ENCODE data around the gene IFITM5.
"Not testable (repeated sequence)": the region's sequence is repeated elsewhere in the genome, so short reads cannot be mapped to it uniquely, and the experiment has no call there.

Gene IFITM5

DNA sequence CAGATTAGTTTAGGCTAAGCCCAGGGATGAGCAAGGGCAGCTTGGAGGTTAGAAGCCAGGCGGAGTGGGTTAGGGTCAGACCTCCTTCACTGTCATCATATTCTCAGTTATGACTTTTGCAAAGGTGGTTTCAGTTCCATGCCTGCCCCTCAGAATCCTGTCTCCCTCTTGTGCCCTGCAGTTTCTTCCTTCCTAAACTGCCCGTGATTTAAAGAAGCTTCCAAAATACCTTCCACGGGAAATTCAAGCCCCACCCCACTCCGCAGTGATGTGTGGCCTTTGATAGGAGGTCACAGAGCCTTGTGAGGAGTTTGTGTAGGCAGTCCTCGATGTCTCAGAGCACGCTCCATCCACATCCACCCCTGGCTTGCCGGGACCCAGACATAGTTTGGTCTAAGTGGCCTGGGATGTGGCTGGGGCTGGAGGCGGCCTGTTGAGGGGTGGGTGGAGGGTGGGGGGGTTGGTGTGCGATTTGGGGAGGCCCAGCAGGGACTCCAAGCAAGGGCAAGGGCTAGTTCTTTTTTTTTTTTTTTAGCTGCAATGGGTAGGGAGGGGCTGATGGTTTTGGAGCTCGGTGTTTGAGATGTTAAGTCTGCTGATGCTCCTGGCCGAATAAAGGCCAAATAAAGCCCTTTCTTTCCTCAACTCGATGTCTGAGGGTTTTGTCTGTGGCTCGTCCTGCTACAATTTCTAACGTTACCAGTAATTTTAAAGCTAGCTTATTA lies 12.9 kb upstream of the IFITM5 start:
- DNase-seq (ENCODE audit: low read depth) = no peak

DNA sequence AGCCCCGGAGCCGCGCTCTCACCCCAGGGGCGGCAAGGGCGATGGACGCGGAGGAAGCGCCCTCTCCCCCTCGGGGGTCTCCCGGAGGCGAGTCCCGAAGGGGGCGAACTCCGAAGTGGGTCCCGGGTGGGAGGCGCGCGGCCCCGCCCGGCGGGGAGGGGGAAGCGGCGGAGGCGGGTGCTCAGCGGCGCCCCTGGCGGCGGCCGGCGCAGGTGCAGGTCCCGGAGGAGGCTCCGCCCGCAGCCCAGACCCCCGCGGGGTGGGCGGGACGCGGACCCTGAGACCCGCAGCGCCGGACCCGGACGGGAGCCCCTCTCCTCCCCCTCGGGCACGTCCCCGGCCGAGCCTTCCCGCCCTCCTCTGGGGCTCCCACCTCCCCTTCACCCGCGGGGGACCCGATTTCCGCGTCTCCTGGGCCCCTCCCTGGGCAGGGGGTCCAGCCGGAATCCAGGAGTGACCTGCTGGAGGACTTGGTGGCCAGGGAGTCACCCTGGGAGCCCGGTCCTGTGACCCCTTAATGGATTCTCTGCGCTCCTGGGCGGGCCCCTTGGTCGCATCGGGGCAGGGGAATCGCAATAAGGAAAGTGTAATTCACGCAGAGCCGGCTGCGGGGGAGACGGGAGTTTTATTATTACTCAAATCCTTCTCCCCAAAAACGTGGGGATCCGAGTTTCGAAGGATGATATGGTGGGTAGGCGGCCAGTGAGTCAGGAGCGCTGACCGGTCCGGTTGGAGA lies 11.9 kb upstream of the IFITM5 start:
- DNase-seq (ENCODE audit: low read depth) = not testable (repeated sequence)

DNA sequence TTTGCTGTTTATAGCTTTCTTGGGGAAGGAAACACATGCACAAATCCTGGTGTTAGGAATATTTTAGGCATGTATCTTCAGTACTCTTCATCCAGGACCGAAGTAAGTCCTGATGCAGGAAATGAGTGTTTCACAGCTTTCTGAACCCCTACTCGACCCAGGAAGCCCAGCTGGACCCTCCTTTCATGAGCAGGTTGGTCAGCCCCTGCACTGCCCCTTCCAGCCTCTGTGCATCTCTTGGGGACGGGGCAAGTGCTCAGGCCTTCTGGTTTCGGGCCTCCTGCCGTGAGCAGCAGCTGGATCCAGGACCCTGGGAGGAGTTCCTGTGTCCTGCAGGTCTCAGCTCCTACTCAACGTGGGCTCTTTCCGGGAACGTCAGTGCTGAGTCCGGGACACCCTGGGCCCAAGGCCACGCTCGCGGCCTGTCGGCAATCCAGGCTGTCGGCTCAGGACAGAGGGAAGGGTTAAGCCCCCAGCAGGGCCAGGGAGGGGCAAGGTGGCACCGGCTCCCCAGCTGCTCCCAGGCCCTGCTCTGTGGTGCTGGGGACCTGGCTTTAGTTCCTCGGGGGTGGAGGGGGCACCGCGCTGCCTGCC lies 10.8 kb upstream of the IFITM5 start:
- DNase-seq (ENCODE audit: low read depth) = not testable (repeated sequence)

DNA sequence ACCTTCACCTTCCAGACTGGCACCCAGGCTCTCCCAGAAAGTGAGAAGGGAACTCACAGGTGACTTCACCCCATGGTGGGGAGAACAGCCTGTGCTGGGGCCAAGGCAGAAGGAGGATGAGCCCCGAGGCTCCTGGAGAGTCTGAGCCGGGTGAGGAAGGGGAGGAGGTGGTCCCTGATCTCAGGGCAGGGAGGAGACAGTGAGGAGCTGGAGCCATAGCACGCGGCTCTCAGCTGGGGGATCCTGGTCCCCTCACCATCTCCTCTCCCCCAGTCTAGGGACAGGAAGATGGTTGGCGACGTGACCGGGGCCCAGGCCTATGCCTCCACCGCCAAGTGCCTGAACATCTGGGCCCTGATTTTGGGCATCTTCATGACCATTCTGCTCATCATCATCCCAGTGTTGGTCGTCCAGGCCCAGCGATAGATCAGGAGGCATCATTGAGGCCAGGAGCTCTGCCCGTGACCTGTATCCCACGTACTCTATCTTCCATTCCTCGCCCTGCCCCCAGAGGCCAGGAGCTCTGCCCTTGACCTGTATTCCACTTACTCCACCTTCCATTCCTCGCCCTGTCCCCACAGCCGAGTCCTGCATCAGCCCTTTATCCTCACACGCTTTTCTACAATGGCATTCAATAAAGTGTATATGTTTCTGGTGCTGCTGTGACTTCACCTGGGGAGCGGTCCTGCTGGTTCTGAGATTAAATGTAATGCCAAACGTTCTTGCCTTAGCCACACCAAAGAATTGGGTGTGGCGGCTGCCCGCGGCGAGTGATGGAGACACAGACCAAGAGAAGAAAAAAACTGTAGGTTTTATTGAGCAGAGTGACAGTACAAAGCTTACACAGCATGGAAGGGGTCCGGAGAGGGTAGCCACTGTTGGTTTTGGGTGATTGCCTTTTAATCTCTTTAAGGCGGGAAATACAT lies 9.7 kb upstream of the IFITM5 start:
- DNase-seq (ENCODE audit: low read depth) = not testable (repeated sequence)

DNA sequence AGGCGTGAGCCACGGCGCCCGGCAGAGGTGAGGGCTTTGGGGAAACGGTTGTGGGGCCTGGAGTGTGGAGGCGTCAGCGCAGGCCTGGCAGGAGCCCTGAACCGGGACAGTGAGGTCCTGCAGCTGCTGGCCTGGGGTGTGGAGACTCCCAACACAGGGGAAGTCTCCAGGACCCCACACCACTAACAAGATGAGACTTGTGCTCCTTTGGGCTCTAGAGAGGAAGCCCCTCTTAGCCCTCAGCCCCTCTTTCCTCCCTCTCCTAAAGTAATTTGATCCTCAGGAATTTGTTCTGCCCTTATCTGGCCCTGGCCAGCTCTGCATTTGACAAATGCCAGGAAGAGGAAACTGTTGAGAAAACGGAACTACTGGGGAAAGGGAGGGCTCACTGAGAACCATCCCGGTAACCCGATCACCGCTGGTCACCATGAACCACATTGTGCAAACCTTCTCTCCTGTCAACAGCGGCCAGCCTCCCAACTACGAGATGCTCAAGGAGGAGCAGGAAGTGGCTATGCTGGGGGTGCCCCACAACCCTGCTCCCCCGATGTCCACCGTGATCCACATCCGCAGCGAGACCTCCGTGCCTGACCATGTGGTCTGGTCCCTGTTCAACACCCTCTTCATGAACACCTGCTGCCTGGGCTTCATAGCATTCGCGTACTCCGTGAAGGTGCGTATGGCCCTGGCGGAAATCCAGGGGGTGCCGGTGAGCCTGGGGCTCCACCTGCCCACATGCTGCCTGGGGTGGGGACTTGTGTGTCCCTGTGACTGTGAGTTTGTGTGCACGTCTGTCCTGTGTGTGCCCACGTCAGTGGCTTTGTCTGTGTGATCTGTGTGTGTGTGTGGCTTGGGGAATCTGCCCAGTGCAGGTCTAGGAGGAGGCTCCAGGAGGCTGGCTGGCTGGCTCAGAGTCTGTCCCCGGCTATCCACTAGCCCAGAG lies 8.7 kb upstream of the IFITM5 start, which contains the start of gene IFITM2:
Gene IFITM2, plus strand, starts transcription at position 51 of the 943 bp plus-strand sequence. Its CDS starts 377 bp downstream, at position 428.
- DNase-seq (ENCODE audit: low read depth) = peak; percentile 79

DNA sequence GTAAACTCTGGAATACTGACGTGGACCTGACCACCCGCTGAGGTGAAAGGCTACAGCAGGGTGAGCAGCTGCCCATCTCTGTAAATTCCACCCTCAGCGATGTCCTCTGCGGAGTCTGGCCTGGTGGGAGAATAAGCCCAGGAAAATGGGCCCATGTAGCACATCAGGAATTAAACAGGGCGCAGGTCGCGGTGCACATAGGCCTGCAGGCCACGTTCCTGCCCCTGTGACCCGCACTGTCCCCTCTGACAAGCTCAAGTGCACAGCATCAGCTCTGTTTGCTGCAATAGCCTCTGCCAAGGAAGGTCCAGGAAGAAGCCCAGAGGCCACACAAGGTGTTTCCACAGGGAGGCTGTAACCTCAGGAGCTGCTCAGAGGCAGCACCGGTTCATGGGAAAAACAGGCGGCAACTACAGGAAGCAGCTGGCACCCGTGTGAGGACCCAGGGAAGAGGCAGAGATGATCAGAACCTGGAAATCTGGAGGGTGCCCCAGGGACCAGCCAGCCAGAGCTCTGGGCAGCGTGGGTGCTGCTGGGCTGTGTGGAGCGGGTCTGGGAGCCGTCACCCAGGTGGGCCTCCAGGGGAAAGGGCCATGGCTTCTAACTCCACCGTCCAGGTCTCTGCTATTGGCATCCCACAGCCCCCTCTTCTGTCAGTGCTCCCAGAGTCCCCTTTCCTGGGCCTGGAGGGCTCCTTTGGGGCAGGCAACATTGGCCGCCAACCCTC lies 7.5 kb upstream of the IFITM5 start:
- no peak for DNase-seq (ENCODE audit: low read depth)

DNA sequence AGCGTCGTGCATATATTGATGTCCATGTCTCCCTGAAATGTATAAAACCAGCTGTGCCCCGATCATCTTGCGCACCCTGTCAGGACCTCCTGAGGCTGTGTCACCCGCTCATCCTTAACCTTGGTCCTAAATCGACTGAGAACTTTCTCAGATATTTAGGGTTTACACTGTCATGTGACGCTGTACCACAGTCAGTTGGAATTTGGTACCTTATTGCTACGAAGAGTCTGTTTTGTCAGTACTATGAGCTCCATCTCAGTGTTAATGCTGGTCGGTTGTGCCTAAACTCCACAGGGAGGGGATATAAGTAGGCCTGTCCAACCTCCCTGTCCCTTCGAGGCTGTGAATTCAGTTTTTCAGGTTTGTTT lies 6.5 kb upstream of the IFITM5 start:
- DNase-seq (ENCODE audit: low read depth) = no peak

DNA sequence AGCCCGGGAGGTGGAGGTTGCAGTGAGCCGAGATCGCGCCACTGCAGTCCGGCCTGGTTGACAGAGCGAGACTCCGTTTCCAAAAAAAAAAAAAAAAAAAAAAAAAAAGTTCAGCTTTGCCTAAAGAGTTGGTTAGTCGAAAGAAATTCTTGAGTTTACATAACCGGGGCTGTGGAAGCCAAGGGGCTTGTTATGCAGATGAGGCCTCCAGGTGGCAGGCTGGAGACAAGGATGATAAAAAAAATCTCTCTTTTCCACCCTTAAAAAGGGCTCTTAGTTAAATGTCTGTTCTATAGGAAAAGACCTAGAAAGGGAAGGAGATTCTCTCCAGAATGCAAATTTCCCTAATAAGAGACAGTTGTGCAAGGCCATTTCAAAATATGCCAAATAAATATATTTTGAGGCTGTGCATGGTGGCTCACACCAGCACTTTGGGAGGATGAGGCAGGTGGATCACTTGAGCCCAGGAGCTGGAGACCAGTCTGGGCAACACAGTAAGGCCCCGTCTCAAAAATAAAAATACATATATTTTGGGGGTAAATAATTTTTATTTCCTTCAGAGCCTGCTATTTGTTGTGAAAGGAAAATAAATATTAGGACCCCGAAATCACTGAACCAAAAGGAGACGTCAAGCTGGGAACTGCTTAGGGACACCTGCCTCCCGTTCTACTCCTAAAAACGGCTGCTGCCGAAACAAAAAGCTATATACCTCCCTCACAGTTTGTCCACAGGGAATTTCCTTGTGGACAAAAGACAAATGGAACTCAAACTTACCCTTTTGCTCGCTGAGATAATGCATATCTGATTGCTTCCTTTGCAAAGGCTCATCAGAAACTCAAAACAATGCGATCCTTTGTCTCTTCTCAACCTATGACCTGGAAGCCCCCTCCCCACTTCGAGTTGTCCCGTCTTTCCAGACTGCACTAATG lies 5.9 kb upstream of the IFITM5 start:
- peak; percentile 62 for DNase-seq (ENCODE audit: low read depth)

DNA sequence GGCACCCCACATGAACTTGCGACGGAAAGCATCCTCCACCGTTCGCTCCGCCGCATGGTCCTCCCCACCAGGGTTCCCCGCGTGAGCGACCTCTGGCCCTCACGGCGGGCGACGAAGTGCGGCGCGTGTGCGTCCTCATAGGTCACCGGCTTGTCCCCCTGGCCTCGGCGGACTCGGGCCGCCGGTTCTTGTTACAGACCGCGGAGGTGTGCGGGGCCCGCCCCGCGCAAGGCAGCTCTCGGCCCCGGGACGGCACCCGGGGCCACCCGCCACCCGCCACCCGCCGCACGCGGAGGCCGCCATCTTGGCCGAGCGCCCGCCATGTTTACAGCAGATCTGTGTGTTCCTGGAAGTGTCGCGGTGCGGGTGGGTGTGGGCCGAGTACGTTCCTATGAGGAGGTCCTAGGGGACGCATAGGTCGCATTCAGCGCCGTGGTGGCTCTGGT lies 4.8 kb upstream of the IFITM5 start:
- DNase-seq (ENCODE audit: low read depth) = no peak

DNA sequence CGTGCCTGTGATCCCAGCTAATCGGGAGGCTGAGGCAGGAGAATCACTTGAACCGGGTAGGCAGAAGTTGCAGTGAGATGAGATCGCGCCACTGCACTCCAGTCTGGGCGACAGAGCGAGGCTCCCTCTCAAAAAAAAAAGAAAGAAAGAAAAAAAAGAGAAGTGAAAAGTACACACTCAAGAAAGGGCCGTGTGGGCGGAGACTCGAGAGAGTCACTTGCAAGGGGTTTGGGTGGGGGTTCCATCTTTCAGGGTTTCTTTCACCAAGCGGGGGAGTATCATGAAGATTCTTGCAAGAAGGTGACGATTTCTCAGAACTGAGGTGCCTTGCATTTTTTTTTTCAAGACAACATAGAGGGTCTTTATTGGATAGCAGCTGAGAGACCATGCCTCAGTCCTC lies 4.0 kb upstream of the IFITM5 start:
- DNase-seq (ENCODE audit: low read depth) = no peak

DNA sequence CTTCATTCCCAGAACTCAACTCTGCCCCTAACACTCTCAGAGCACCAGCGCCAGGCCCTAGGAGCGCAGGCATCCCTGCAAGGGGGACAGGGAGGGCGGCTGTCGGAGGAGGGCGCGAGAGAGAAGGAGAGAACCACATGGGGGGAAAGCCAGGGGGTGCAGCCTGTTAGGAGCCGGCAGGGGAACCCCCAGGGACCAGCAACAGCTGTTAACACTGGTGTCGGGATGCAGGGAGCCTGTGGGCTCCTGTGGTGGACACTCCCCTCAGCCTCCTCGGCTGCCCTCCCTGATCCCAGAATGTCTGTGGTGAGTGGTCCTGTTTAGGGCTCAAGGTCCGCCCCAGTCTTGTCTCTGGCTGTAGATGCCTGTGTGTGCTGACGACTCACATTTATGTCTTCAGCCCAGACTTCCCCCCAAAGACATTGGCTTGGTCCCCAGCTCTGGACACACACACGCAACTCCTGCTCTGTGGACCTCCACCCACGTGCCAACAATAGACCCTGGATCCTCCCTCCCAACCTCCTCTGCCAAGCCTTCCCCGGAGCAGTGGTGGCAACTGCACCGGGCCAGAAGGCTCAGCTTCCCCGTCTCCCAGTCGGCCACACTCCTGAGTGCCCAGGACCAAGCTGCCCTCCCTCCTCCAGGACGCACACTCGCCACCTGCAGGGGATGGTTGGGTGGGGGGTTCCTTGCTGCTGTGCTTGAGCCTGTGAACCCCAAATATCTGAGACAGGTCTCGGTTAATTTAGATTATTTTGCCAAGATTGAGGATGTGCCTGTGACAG lies 817 bp upstream of the IFITM5 start:
- DNase-seq (ENCODE audit: low read depth) = no peak

DNA sequence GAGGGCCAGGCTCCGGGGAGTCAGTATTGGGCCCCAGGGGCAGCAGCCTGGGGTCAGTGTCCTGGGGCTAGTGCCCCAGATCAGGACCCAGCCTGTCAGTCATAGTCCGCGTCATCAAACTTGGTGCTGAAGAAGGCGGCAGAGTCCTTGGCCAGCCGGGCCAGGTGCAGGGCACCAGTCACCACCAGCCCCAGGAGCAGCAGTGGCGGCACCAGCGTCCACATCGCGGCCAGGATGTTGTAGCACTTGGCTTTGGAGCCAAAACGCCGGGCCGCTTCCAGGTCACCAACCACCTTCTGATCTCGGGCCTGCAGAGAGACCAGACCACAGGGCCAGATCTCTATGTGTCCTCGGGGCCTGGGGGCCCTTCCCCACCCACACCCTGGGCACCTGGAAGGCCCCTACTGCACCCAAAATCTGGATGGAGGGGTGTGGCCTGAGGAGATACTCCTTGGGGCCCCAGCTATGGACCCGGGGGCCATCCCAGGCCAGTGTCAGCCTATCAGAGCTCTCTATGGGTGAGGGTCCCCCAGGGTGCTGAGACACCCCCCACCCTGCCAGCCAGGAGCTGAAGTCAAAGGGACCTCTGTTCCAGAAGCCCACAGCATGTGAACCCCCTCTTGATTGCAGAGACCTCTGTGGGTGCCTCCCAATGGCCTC lies 790 bp downstream of the IFITM5 start:
- no peak for DNase-seq (ENCODE audit: low read depth)

DNA sequence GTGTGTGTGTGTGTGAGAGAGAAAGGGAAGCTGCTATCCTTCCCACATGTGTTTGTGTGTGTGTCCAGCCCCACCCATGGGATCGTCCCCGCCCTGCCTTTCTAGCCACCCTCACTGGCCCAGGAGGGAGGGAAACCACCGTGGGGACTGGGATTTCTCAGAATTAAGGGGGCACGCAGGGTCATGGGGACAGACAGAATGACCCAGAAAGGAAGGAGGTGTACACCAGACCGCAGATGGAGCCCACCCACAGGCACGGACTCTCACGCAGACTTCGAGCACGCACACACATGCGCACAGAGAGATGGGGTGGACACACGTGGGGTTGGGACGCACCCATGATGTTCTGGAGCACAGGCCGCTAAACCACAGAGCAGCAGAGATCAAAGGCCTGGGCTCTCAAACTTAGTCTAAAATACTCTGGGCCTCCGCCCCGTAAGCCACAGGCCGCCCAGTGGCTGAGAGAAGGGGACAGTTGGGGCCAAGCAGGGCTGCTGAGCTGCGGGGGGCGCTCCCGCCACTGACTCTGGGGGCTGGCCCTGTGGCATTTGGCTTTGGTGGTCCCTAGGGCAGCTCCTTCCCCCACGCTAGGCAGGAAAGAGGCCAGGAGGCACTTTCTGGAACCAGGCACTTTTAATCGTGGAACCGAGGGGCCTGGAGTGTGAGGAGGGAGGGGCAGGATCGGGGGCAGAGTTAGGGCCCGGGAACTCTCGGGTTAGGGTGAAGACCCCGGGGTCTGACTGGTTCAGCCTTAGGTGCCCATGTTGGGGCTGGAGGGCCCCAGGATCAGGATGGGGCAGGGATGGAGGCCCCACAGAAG lies 1.5 kb downstream of the IFITM5 start:
- no peak for DNase-seq (ENCODE audit: low read depth)

DNA sequence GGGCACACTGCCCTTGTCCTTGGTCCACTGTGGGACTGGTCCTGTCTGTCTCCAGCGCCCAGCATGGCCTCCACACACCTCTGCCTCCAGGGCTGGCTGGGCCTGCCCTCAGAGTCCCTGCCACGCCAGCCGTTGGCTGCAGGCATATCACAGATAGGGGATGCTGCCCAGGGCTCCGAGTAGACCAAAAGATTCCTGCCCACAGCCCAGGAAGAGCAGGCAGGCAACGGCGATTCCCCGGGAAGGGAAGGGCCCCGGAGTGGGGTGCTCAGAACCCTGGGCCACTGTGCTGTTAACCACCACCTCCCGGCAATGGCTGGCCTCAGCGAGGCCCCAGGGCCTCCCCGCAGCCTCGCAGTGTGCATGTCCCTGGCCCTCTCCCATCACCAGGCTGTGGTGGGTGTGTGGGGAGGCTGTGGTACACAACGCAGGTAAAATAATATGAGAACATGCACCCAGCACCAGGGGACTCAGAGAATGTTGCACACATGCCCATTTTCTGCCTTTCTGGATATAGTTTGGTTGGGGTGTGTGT lies 2.2 kb downstream of the IFITM5 start:
- no peak for DNase-seq (ENCODE audit: low read depth)

DNA sequence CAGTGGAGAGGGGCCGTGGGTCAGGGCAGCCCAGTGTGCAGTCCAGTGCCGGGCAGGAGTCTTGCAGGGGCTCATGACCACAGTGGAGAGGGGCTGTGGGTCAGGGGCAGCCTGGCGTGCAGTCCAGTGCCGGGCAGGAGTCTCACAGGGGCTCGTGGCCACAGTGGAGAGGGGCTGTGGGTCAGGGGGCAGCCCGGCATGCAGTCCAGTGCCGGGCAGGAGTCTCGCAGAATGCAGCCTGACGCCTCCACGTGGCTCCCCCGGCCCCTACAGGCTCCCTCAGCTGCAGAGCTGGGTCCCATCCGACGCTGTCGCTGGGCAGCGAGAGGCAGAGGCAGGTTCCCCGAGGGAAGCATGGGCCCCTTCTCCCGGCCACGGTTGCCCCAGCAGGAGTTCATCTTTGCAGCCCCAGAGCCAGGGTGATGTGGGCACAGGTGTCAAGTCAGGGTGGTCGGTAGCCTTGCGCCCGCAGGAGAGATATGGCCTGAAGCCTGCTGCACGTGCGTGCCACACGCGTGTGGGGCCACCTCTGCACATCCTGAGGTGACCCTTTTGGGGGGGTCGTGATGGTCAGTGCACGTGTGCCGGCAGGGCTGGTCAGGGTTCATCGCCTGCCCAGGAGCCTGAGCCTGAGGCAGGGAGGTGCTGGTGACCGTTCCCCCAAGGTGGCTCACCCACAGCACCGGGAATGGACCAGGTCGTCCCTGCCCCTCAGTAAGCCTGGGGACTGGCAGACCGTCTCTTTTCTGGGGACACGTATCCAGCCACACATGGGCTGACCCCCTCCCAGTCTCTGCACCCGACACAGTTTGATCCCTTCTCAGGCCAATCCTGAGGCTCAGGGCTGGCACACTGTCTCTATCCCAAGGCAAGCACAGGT lies 2.9 kb downstream of the IFITM5 start:
- no peak for DNase-seq (ENCODE audit: low read depth)

All from stromal cell of bone marrow (primary cell).